ENCODE results near the gene NOTCH2. TPM values are rescaled to one million over a fixed set of nuclear protein-coding genes. Genes with fewer than 3 reads are reported as not detected.

The NOTCH2 gene
- total and polyA plus RNA-seq, 8 donors = 69.1 to 129 (median 82.2) TPM

DNA sequence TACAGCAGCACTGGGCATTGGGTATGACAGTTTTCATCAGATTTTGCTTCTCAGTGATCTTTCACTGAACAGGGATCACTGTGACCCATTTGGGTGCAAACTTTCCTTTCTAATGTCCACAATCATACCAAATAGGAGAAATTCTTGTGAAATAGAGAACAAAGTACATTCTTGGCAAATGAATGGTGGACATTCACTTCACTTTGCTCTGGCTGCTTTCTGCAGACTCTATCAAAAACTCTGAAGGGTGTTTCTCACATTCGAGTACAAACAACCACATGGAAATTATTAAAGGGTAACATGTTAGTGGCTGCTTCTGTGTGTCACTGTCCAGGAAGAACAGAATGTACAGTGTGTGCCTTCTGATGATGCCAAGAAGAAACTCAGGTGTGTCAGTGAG, 111.2 kb downstream of the NOTCH2 start:
- no peaks in the 10 kb centered on the region for H3K9me3 ChIP-seq
- DNase-seq = no peak
- TF ChIP-seq CTCF (IDR thresholded peaks at IDR 0.05) = no peak
- no peaks in the 10 kb centered on the region for H3K27me3 ChIP-seq
- H3K27ac ChIP-seq = no peak overlapping the region
- intact Hi-C loops (cut with DNase I) = no loop called here
- H3K4me1 ChIP-seq = no peaks in the 10 kb centered on the region
- peaks cover 0 to 56% of the 10 kb centered on the region in 2 donors for H3K36me3 ChIP-seq
- ATAC-seq = no peak
- H3K4me3 ChIP-seq = no peak overlapping the region

- Histone ChIP-seq H3K27me3 (no peaks in the 10 kb centered on the region), H3K36me3 (peaks cover 0 to 68% of the 10 kb centered on the region in 2 donors), H3K4me3 (no peak overlapping the region), H3K4me1 (no peaks in the 10 kb centered on the region), H3K27ac (no peak overlapping the region), H3K9me3 (no peaks in the 10 kb centered on the region)
- DNase-seq (no peak), ATAC-seq (no peak)
- intact Hi-C loops (cut with DNase I) = no loop called here
- no peak for TF ChIP-seq CTCF (IDR thresholded peaks at IDR 0.05)
These were observed 113.2 kb downstream of the NOTCH2 start for GRCh38 chr1:119956306-119956705.

GRCh38 chr1:119954476-119955422, 114.7 kb downstream of the NOTCH2 start:
- peak in 2 of 4 donors; percentile 41 to 55 for DNase-seq
- no peaks in the 10 kb centered on the region for H3K27me3 ChIP-seq
- no peaks in the 10 kb centered on the region for H3K4me1 ChIP-seq
- intact Hi-C loops (cut with DNase I) = no loop called here
- H3K27ac ChIP-seq = no peak overlapping the region
- H3K9me3 ChIP-seq = no peaks in the 10 kb centered on the region
- peaks cover 0 to 72% of the 10 kb centered on the region in 2 donors for H3K36me3 ChIP-seq
- no peak for TF ChIP-seq CTCF (IDR thresholded peaks at IDR 0.05)
- ATAC-seq = no peak
- no peak overlapping the region for H3K4me3 ChIP-seq

DNA sequence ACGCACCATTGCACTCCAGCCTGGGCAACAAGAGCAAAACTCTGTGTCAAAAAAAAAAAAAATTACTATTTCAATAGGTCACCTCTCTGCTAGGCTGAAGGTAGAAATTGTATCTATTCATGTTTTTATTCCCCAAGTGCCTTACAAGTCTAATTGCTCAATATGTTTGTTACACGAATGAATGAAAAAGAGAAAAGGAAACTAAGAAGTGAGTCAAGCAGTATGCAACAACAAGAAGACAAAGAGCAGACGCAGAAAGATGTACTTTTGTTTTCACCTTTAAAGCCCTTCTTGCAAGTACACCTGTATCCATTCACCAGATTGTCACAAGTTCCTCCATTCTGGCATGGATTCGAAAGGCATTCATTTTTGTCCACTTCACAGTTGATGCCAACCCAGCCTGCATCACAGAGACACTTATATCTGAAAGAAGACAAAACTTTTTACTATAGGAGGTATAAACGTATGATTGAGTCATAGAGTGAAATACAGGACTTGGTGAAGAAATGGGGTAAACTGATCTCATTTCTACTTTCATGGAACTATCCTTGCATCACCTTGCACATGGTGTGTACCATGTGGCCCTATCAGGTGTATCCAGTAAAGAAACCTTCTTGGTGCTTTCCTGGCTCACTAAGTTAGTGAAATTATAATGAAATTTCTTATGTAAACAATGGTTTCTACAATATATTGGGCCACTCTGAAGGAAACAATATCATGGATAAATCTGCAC, 116.0 kb downstream of the NOTCH2 start:
- no peak for TF ChIP-seq CTCF (IDR thresholded peaks at IDR 0.05)
- H3K4me3 ChIP-seq = no peak overlapping the region
- H3K4me1 ChIP-seq = no peaks in the 10 kb centered on the region
- no peaks in the 10 kb centered on the region for H3K27me3 ChIP-seq
- intact Hi-C loops (cut with DNase I) = no loop called here
- no peak overlapping the region for H3K27ac ChIP-seq
- no peaks in the 10 kb centered on the region for H3K9me3 ChIP-seq
- ATAC-seq (no peak), DNase-seq (no peak)
- H3K36me3 ChIP-seq = peaks cover 0 to 72% of the 10 kb centered on the region in 2 donors

DNA sequence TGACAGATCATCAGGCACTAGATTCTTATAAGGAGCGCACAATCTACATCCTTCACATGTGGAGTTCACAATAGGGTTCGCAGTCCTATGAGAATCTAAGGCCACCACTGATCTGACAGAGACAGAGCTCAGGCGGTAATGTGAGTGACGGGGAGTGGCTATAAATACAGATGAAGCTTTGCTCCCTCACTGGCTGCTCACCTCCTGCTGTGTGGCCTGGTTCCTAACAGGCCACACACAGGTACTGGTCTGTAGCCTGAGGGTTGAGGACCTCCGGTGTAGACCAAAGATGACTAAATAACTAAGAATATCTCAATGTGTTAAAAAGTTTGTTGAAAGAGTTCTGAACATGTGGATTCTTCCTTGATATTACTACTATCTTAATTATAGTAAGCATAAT, 117.0 kb downstream of the NOTCH2 start:
- no peak overlapping the region for H3K4me3 ChIP-seq
- intact Hi-C loops (cut with DNase I) = no loop called here
- H3K9me3 ChIP-seq = no peaks in the 10 kb centered on the region
- ATAC-seq = no peak
- H3K36me3 ChIP-seq = peaks cover 0 to 82% of the 10 kb centered on the region in 2 donors
- no peaks in the 10 kb centered on the region for H3K4me1 ChIP-seq
- no peaks in the 10 kb centered on the region for H3K27me3 ChIP-seq
- no peak for DNase-seq
- H3K27ac ChIP-seq = no peak overlapping the region
- TF ChIP-seq CTCF (IDR thresholded peaks at IDR 0.05) = no peak

Measured in left lung (tissue), 10 donors.